Epithelial cell of proximal tubule (primary cell): ENCODE measurements around the gene CLTA. TPM values are rescaled to one million over a fixed set of nuclear protein-coding genes. Genes with fewer than 3 reads are reported as not detected.

Source experiments
- DNase-seq: peaks from one replicate; pipeline ENCODE4 v3.0.0-alpha.2; 2011; ENCODE audit warnings: low read depth
- H3K4me3 ChIP-seq: 2 replicates; pipeline ENCODE4 v1.5.1; 2011; ENCODE audit warnings: low read depth, mild to moderate bottlenecking, low read length
- total RNA-seq: library from RNA; depleted of rRNA; stranded (reverse); fragments of >200 nt; gene quantifications from 2 replicates; pipeline ENCODE4 v1.2.3, GENCODE V29; 2015
- TF ChIP-seq, protein P1 (sequence below): conservative IDR thresholded peaks from 2 replicates; pipeline ENCODE4 v1.5.1; 2012; ENCODE audit warnings: low read depth, mild to moderate bottlenecking, low read length

CLTA gene
- total RNA-seq, 1 donor from 2014 or later: 461 TPM

DNA sequence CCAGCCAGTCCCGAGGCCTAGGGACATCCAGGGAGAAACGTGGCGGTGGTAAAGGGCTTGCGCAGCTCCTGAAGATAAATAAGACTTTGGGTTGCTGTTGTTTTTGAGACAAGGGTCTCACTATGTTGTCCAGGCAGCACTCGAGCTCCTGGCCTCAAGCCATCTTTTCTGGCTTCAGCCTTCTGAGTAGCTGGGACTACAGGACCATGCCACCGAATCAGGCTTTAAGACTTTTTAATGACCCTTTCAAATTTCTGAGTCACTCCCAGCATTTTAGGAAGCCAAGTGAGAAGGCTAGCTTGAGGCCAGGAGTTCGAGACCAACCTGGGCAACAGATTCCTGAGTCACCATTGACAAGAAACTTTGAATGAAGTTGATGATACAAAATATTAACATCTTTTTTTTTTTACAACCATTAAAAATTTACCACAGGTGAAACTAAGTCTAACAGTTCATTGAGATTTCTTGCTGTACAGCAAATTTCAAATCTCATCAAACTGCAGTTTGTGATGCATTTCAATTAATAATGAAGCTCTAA is 68.3 kb downstream of the CLTA start:
- no peak for DNase-seq
- TF ChIP-seq, protein P1, sequence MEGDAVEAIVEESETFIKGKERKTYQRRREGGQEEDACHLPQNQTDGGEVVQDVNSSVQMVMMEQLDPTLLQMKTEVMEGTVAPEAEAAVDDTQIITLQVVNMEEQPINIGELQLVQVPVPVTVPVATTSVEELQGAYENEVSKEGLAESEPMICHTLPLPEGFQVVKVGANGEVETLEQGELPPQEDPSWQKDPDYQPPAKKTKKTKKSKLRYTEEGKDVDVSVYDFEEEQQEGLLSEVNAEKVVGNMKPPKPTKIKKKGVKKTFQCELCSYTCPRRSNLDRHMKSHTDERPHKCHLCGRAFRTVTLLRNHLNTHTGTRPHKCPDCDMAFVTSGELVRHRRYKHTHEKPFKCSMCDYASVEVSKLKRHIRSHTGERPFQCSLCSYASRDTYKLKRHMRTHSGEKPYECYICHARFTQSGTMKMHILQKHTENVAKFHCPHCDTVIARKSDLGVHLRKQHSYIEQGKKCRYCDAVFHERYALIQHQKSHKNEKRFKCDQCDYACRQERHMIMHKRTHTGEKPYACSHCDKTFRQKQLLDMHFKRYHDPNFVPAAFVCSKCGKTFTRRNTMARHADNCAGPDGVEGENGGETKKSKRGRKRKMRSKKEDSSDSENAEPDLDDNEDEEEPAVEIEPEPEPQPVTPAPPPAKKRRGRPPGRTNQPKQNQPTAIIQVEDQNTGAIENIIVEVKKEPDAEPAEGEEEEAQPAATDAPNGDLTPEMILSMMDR: no peak

More for the DNA sequence above, 68.3 kb downstream of the CLTA start:
- H3K4me3 ChIP-seq: peak overlapping the region; percentile 83

Other genes starting within 250 kb of the CLTA start
- not detected in 2 replicates for gene OR2S2, start 232.8 kb upstream of the CLTA start, total RNA-seq
- gene RECK, start 154.0 kb upstream of the CLTA start, total RNA-seq: 5.7 and 6.6 TPM in 2 replicates
- 23.6 and 42.7 TPM in 2 replicates for gene GLIPR2, start 54.2 kb upstream of the CLTA start, total RNA-seq
- 0.06 TPM in 1 of 2 replicates, not detected in the other for gene CCIN, start 21.5 kb upstream of the CLTA start, total RNA-seq
- 23.4 and 23.9 TPM in 2 replicates for gene GNE, start 67.5 kb downstream of the CLTA start, total RNA-seq
- gene RNF38, start 209.3 kb downstream of the CLTA start, total RNA-seq: 13.0 and 15.8 TPM in 2 replicates